Measurements from ENCODE around the gene CDH4.

DNA sequence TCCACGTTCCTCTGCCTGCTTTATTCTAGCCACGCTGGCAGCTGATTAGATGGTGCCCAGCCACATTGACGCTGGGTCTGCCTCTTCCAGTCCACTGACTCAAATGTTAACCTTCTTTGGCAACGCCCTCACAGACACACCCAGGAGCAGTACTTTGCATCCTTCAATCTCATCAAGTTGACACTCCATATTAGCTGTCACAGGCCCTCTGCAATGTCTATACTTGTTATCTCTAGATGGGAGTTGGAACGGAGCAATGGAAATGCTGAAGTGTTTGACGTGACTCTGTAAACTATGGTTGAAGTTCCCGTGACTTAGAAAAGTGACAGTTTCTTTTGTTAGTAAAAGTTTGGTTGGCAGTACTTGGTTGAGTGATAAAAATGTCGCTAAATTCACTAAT, 291.0 kb downstream of the CDH4 start:
- TF ChIP-seq, protein P1, sequence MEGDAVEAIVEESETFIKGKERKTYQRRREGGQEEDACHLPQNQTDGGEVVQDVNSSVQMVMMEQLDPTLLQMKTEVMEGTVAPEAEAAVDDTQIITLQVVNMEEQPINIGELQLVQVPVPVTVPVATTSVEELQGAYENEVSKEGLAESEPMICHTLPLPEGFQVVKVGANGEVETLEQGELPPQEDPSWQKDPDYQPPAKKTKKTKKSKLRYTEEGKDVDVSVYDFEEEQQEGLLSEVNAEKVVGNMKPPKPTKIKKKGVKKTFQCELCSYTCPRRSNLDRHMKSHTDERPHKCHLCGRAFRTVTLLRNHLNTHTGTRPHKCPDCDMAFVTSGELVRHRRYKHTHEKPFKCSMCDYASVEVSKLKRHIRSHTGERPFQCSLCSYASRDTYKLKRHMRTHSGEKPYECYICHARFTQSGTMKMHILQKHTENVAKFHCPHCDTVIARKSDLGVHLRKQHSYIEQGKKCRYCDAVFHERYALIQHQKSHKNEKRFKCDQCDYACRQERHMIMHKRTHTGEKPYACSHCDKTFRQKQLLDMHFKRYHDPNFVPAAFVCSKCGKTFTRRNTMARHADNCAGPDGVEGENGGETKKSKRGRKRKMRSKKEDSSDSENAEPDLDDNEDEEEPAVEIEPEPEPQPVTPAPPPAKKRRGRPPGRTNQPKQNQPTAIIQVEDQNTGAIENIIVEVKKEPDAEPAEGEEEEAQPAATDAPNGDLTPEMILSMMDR (conservative IDR thresholded peaks at IDR 0.05), result no peak
- TF ChIP-seq ZFX (IDR thresholded peaks at IDR 0.05), result no peak

Data from C4-2B (cell line).